Cardiac muscle cell (in vitro differentiated cells and primary cell): Measurements from ENCODE around the gene SEMA4D. TPM values are rescaled to one million over a fixed set of nuclear protein-coding genes. Genes with fewer than 3 reads are reported as not detected.

ENCODE experiments used
- DNase-seq, 2 donors: peaks; one replicate each; pipeline versions ENCODE4 v3.0.0 to v3.0.0-alpha.2; 2010 to 2017; ENCODE audit warnings: low read depth in 1 of 2, low spot score in 1 of 2
- H3K27ac ChIP-seq: fragments of 200-600 bp; sonication (generic); 2 replicates; pipeline ENCODE4 v1.5.1; 2016
- H3K27me3 ChIP-seq: fragments of 200-600 bp; sonication (generic); 2 replicates; pipeline ENCODE4 v1.6.0; 2016; ENCODE audit warnings: control low read depth
- H3K36me3 ChIP-seq: fragments of 200-600 bp; sonication (generic); 2 replicates; pipeline ENCODE4 v1.5.1; 2016; ENCODE audit warnings: control low read depth
- H3K4me1 ChIP-seq: fragments of 200-600 bp; sonication (generic); 2 replicates; pipeline ENCODE4 v1.8.1; 2017; ENCODE audit warnings: low read depth, mild to moderate bottlenecking, mixed run types
- H3K4me3 ChIP-seq: fragments of 200-600 bp; sonication (generic); 2 replicates; pipeline ENCODE4 v1.5.1; 2016; ENCODE audit warnings: mild to moderate bottlenecking
- H3K9me3 ChIP-seq: fragments of 200-600 bp; sonication (generic); 2 replicates; pipeline ENCODE4 v1.5.1; 2017; ENCODE audit warnings: low read depth, mild to moderate bottlenecking, control low read depth
- polyA plus RNA-seq: library from polyadenylated mRNA; unstranded; fragments of >200 nt; fragmentation: Nextera tagmentation; extraction: Ambion mirVana; gene quantifications from 2 replicates; pipeline ENCODE4 v1.2.1, GENCODE V29; 2016
- total RNA-seq: library from RNA; depleted of rRNA; stranded (reverse); fragments of >200 nt; gene quantifications from 2 replicates; pipeline ENCODE4 v1.2.3, GENCODE V29; 2016
- TF ChIP-seq, protein P1 (sequence below): IDR thresholded peaks from 2 replicates; pipeline ENCODE4 v1.5.1; 2012; ENCODE audit warnings: low read depth, mild to moderate bottlenecking, low read length

Gene SEMA4D
- total and polyA plus RNA-seq, 2 experiments from 2014 or later, result 16.5 to 34.2 TPM

DNA sequence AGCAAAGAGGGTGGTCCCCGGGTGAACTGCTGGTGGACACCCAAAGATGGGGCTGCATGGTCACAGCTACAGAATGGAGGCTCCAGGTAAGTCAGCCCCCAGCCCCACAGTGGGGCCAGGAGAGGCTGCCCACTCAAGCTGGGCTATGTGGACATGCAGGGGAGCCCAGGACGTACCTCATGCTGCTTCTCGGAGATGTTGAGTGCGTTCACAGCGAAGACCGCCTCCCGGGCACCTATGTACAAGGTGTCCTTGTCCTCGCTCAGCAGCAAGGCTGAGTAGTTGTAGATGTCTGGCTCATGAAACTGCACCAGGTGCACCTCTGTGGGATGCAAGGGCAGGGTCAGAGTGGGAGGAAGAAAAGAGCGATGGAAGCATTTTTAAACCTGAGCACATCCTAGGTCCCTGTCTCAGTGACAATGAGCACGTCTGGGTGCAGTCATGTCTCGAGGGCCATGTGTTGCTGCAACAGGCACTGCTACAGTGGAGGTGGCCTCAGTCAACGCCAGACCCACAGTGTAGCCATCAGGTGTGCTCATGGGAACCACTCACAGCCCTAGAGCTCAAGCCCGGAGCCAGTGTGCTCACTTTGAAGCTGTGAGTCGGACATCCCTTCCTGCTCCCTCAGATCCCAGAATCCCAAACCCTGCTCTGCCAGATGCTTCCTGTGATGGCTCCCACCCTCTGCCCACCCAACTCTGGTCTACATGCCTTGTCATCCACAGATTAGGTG lies 95.1 kb downstream of the SEMA4D start:
- Histone ChIP-seq H3K36me3 (no peaks in the 10 kb centered on the region), H3K27ac (no peak overlapping the region), H3K4me3 (no peak overlapping the region), H3K9me3 (no peaks in the 10 kb centered on the region), H3K4me1 (peaks cover 2% of the 10 kb centered on the region), H3K27me3 (no peaks in the 10 kb centered on the region)
- TF ChIP-seq, protein P1, sequence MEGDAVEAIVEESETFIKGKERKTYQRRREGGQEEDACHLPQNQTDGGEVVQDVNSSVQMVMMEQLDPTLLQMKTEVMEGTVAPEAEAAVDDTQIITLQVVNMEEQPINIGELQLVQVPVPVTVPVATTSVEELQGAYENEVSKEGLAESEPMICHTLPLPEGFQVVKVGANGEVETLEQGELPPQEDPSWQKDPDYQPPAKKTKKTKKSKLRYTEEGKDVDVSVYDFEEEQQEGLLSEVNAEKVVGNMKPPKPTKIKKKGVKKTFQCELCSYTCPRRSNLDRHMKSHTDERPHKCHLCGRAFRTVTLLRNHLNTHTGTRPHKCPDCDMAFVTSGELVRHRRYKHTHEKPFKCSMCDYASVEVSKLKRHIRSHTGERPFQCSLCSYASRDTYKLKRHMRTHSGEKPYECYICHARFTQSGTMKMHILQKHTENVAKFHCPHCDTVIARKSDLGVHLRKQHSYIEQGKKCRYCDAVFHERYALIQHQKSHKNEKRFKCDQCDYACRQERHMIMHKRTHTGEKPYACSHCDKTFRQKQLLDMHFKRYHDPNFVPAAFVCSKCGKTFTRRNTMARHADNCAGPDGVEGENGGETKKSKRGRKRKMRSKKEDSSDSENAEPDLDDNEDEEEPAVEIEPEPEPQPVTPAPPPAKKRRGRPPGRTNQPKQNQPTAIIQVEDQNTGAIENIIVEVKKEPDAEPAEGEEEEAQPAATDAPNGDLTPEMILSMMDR, result no peak
- no peak for DNase-seq

DNA sequence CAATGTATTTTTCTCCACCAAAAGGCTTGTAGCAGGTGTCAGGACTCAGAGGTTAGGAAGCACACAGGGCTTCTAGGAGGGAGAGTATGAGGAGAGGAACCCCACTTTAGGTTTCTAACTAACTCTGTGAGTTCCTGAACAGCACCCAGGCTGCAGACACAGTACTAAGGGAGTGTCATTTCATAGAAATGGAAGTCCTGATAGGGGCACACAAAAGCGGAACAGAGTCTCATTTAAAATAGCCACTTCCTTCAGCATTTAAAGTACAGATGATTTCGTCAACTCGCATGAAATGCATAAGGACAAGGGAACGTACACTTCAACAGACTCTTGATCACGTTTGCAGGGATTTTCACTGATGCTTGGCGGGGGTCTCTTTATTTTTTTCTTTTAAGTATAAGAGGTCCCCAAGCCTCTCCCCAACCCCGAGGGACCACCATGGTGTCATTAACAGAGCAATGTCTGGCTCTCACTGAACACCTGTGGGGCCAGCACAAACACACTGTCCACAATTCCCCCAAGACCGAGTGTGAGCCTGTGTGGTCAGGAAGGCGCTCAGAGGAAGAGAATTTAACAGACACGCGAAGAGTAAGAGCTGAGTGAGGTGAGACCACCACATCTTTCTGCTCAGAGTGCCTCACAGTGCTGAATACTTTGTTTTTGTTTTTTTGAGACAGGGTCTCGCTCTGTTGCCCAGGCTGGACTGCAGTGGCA lies 97.4 kb downstream of the SEMA4D start:
- no peaks in the 10 kb centered on the region for H3K9me3 ChIP-seq
- no peak overlapping the region for H3K4me3 ChIP-seq
- H3K27ac ChIP-seq, result no peak overlapping the region
- no peaks in the 10 kb centered on the region for H3K27me3 ChIP-seq
- TF ChIP-seq, protein P1, result no peak
- no peaks in the 10 kb centered on the region for H3K4me1 ChIP-seq
- DNase-seq, result no peak
- peaks cover 5% of the 10 kb centered on the region for H3K36me3 ChIP-seq

- TF ChIP-seq, protein P1, result no peak
- Histone ChIP-seq H3K4me1 (no peaks in the 10 kb centered on the region), H3K27ac (no peak overlapping the region), H3K9me3 (no peaks in the 10 kb centered on the region), H3K4me3 (no peak overlapping the region), H3K36me3 (peaks cover 5% of the 10 kb centered on the region), H3K27me3 (no peaks in the 10 kb centered on the region)
- DNase-seq, result no peak
Observed at GRCh38 chr9:89398621-89399020, 99.3 kb downstream of the SEMA4D start.

GRCh38 chr9:89397471-89397870 lies 100.4 kb downstream of the SEMA4D start:
- Histone ChIP-seq H3K36me3 (peaks cover 5% of the 10 kb centered on the region), H3K4me1 (no peaks in the 10 kb centered on the region), H3K27me3 (no peaks in the 10 kb centered on the region), H3K27ac (no peak overlapping the region), H3K4me3 (no peak overlapping the region), H3K9me3 (no peaks in the 10 kb centered on the region)
- no peak for DNase-seq
- TF ChIP-seq, protein P1, result no peak

DNA sequence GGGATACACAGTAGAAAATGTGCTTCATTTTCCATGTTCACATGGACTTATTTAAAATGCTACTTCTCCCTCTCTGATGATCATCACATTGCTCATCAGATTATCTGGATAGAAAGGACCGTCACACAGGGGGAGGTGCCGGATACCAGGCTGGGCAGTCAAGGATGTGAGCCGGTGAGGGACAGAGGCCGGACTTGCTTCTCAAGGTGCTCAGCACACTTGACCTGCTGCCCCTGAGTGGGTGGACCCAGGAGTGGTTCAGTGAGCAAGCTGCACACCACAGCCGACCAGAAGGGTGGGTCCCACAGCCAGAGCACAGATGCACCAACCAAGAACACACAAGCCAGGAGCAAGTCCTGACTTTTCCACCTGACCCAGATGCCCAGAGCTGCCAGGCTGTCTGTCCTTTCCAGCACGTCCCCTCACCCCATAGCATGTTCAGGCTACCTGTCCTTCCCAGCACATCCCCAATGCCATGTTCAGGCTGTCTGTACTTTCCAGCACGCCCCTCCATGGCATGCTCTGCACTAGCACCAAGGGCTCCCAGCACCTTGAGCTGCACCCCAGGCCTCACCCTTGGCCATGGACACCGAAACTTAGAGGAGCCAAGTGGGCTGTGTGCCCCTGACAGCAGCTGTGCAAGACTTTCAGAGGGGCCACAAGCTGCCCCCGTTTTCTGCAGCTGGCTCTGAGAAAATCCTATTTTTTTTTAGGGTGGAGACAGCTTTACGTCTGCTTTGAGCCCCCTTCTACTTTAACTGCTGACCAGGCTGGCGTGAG lies 101.8 kb downstream of the SEMA4D start:
- Histone ChIP-seq H3K4me3 (no peak overlapping the region), H3K27me3 (no peaks in the 10 kb centered on the region), H3K27ac (no peak overlapping the region), H3K36me3 (peaks cover 13% of the 10 kb centered on the region), H3K9me3 (no peaks in the 10 kb centered on the region), H3K4me1 (no peaks in the 10 kb centered on the region)
- no peak for DNase-seq
- TF ChIP-seq, protein P1, result no peak
